H1 (cell line): ENCODE measurements around the gene SYT14. TPM values are rescaled to one million over a fixed set of nuclear protein-coding genes. Genes with fewer than 3 reads are reported as not detected.

Source experiments
- CTCF ChIA-PET: fragments of 300-600 bp; sonication (Branson Sonifier 250); formaldehyde crosslinking; loops from one replicate; lab custom pipeline; 2021; ENCODE audit not compliant: partially characterized antibody; lab: Charles Lee
- POLR2A ChIA-PET: fragments of 300-600 bp; sonication (Branson Sonifier 250); formaldehyde crosslinking; loops from one replicate; lab custom pipeline; 2021; ENCODE audit warnings: inconsistent platforms; ENCODE audit not compliant: partially characterized antibody; lab: Charles Lee
- DNase-seq, 2 experiments: peaks; one replicate each; pipeline versions ENCODE4 v3.0.0 to v3.0.0-alpha.2; 2010 to 2022; ENCODE audit warnings: low spot score in 2 of 2, low read depth in 1 of 2, mixed read lengths in 1 of 2
- FAIRE-seq: peaks from 2 replicates; lab custom pipeline; 2011; peaks lifted over from hg19 to GRCh38; lab: Jason Lieb, UNC
- H2AFZ ChIP-seq: 2 replicates; pipeline ENCODE4 v1.8.1; 2012; ENCODE audit warnings: low read length, inconsistent platforms
- H2AK5ac ChIP-seq: 2 replicates; pipeline ENCODE4 v1.6.1; 2013; ENCODE audit warnings: low read depth, low read length
- H2BK120ac ChIP-seq: replicated peaks from 2 replicates; pipeline ENCODE3; 2013; ENCODE audit warnings: low read depth, low read length, inconsistent platforms
- H2BK12ac ChIP-seq: 2 replicates; pipeline ENCODE4 v1.6.1; 2013; ENCODE audit warnings: low read depth, low read length
- H2BK15ac ChIP-seq: 2 replicates; pipeline ENCODE4 v1.6.1; 2013; ENCODE audit warnings: low read length
- H2BK20ac ChIP-seq: 2 replicates; pipeline ENCODE4 v1.6.1; 2013; ENCODE audit warnings: low read length
- H2BK5ac ChIP-seq: 2 replicates; pipeline ENCODE4 v1.6.1; 2013; ENCODE audit warnings: low read depth, low read length
- H3K14ac ChIP-seq: 2 replicates; pipeline ENCODE4 v1.6.1; 2013; ENCODE audit warnings: inconsistent platforms; ENCODE audit not compliant: insufficient read length
- H3K18ac ChIP-seq: 2 replicates; pipeline ENCODE4 v1.6.1; 2013; ENCODE audit warnings: low read length; ENCODE audit errors: extremely low read depth
- H3K23ac ChIP-seq: 2 replicates; pipeline ENCODE4 v1.6.1; 2013; ENCODE audit warnings: inconsistent platforms; ENCODE audit not compliant: insufficient read length
- H3K23me2 ChIP-seq: 2 replicates; pipeline ENCODE4 v1.6.1; 2013; ENCODE audit warnings: low read depth, low read length
- H3K27ac ChIP-seq: 2 replicates; pipeline ENCODE4 v1.6.1; 2011; ENCODE audit warnings: low read depth, low read length, inconsistent platforms
- H3K27me3 ChIP-seq, 4 experiments: replicated peaks in 1 of 4; 1 replicate in 1 of 4; 2 replicates in 3 of 4; pipeline versions ENCODE4 v1.6.1 to v1.8.1; 2011 to 2013; ENCODE audit warnings: low read length in 3 of 4, mild to moderate bottlenecking in 3 of 4, inconsistent platforms in 2 of 4, mixed read lengths in 2 of 4, moderate library complexity in 1 of 4; ENCODE audit not compliant: control insufficient read depth in 3 of 4, insufficient read depth in 3 of 4; ENCODE audit errors: extremely low read depth in 1 of 4
- H3K36me3 ChIP-seq, 4 experiments: 2 replicates each; pipeline versions ENCODE4 v1.6.1 to v1.8.1; 2011 to 2013; ENCODE audit warnings: mild to moderate bottlenecking in 4 of 4, low read length in 3 of 4, moderate library complexity in 2 of 4, control low read depth in 1 of 4, inconsistent platforms in 1 of 4; ENCODE audit not compliant: insufficient read depth in 4 of 4, control insufficient read depth in 2 of 4
- H3K4ac ChIP-seq: replicated peaks from 2 replicates; pipeline ENCODE3; 2013; ENCODE audit warnings: low read length, low read depth, mixed read lengths, inconsistent platforms; ENCODE audit not compliant: insufficient read length
- H3K4me1 ChIP-seq, 4 experiments: replicated peaks in 1 of 4; 1 replicate in 1 of 4; 2 replicates in 3 of 4; pipeline versions ENCODE4 v1.6.1 to v1.8.1; 2011 to 2013; ENCODE audit warnings: low read length in 3 of 4, inconsistent platforms in 2 of 4, mixed read lengths in 1 of 4; ENCODE audit not compliant: insufficient read depth in 4 of 4, control insufficient read depth in 3 of 4
- H3K4me2 ChIP-seq, 2 experiments: 2 replicates each; pipeline versions ENCODE4 v1.6.1 to v1.8.1; 2011 to 2013; ENCODE audit warnings: low read depth in 2 of 2, low read length in 2 of 2, control low read depth in 1 of 2, inconsistent platforms in 1 of 2, mild to moderate bottlenecking in 1 of 2; ENCODE audit not compliant: insufficient read depth in 1 of 2
- H3K4me3 ChIP-seq, 4 experiments: fragments of 200-600, 300-600 bp in 1 of 4; sonication (generic), shearing (Covaris generic), sonication (Bioruptor Twin) in 1 of 4; 2 replicates each; pipeline versions ENCODE4 v1.5.1 to v1.8.1; 2011 to 2016; ENCODE audit warnings: low read length in 4 of 4, low read depth in 3 of 4, control low read depth in 2 of 4, inconsistent platforms in 2 of 4, mild to moderate bottlenecking in 2 of 4, mixed read lengths in 1 of 4, moderate library complexity in 1 of 4; ENCODE audit not compliant: insufficient read depth in 2 of 4; ENCODE audit errors: extremely low read depth in 1 of 4
- H3K56ac ChIP-seq: replicated peaks from 2 replicates; pipeline ENCODE3; 2013; ENCODE audit warnings: low read depth, mild to moderate bottlenecking, mixed read lengths, low read length, inconsistent platforms; ENCODE audit not compliant: insufficient read length
- H3K79me1 ChIP-seq: 2 replicates; pipeline ENCODE4 v1.6.1; 2013; ENCODE audit warnings: low read depth, low read length, control low read depth
- H3K79me2 ChIP-seq, 2 experiments: 2 replicates each; pipeline versions ENCODE4 v1.6.1 to v1.8.1; 2012 to 2013; ENCODE audit warnings: low read length in 2 of 2, mild to moderate bottlenecking in 2 of 2, inconsistent platforms in 1 of 2; ENCODE audit not compliant: insufficient read depth in 2 of 2, control insufficient read depth in 1 of 2
- H3K9ac ChIP-seq, 4 experiments: replicated peaks in 1 of 4; 1 replicate in 1 of 4; 2 replicates in 3 of 4; pipeline versions ENCODE4 v1.6.1 to v1.8.1; 2011 to 2013; ENCODE audit warnings: low read depth in 3 of 4, low read length in 3 of 4, control low read depth in 2 of 4, mild to moderate bottlenecking in 2 of 4, moderate library complexity in 2 of 4, inconsistent platforms in 1 of 4; ENCODE audit errors: extremely low read depth in 1 of 4
- H3K9me3 ChIP-seq, 2 experiments: 2 replicates each; pipeline versions ENCODE4 v1.6.1 to v1.8.1; 2012 to 2013; ENCODE audit warnings: mild to moderate bottlenecking in 2 of 2, moderate library complexity in 2 of 2, control low read depth in 1 of 2, inconsistent platforms in 1 of 2, low read depth in 1 of 2, low read length in 1 of 2, mixed read lengths in 1 of 2; ENCODE audit not compliant: insufficient read depth in 2 of 2
- H4K20me1 ChIP-seq, 2 experiments: replicated peaks in 1 of 2; 2 replicates each; pipeline versions ENCODE3 to v1.8.1; 2011 to 2013; ENCODE audit warnings: inconsistent platforms in 2 of 2, low read length in 2 of 2, mild to moderate bottlenecking in 1 of 2; ENCODE audit not compliant: insufficient read depth in 2 of 2, control insufficient read depth in 1 of 2
- H4K5ac ChIP-seq: 2 replicates; pipeline ENCODE4 v1.6.1; 2013; ENCODE audit warnings: low read length, low read depth, mixed read lengths, inconsistent platforms; ENCODE audit not compliant: insufficient read length
- H4K8ac ChIP-seq: 2 replicates; pipeline ENCODE4 v1.8.0; 2013; ENCODE audit warnings: mild to moderate bottlenecking, moderate library complexity, low read length, inconsistent platforms; ENCODE audit not compliant: insufficient read depth; ENCODE audit errors: extremely low read depth
- H4K91ac ChIP-seq: replicated peaks from 2 replicates; pipeline ENCODE3; 2013; ENCODE audit warnings: low read length, mixed read lengths, inconsistent platforms; ENCODE audit not compliant: insufficient read length
- CBX8 ChIP-seq: fragments of 300-800, 300-1000 bp; sonication (generic); IDR thresholded peaks from 2 replicates; pipeline ENCODE4 v1.7.1; 2016; ENCODE audit warnings: low read depth, low read length, borderline replicate concordance
- SP1 ChIP-seq: IDR thresholded peaks from 2 replicates; pipeline ENCODE4 v1.6.1; 2011; ENCODE audit warnings: low read depth, low read length
- WGBS, 2 experiments: shearing (Covaris generic) in 1 of 2; methylation state at CpG; one replicate each; pipeline versions ENCODE4 v1.1.6 to v1.1.7; 2013 to 2015; ENCODE audit warnings: low lambda C conversion rate in 2 of 2, mixed read lengths in 2 of 2, inconsistent platforms in 1 of 2, low coverage in 1 of 2, missing lambda C conversion rate in 1 of 2; ENCODE audit not compliant: insufficient replicate concordance in 2 of 2, insufficient coverage in 1 of 2, insufficient read length in 1 of 2; ENCODE audit errors: extremely low coverage in 1 of 2, missing lambda C conversion rate in 1 of 2; 5-methylcytosine and 5-hydroxymethylcytosine counted together
- polyA plus RNA-seq, 7 experiments: library from polyadenylated mRNA; depleted of rRNA in 3 of 7; stranded (reverse) in 5 of 7; unstranded in 2 of 7; fragments of >200 nt in 5 of 7; fragments of 200-250 nt in 2 of 7; gene quantifications; 1 replicate in 5 of 7; 2 replicates in 1 of 7; 4 replicates in 1 of 7; pipeline versions ENCODE4 v1.2.1 to v1.2.3, GENCODE V29; 2011 to 2013; ENCODE audit warnings: missing spikeins in 2 of 7, mixed read lengths in 2 of 7
- total RNA-seq: library from RNA; stranded (reverse); fragmentation: NEBNext Ultra II Directional; extraction: Animal tissue kit (Norgen Biotek cat#: 25700); gene quantifications from 2 replicates; pipeline ENCODE4 v1.2.1, GENCODE V29; 2021
- TF ChIP-seq, protein P1 (sequence below), 3 experiments: IDR thresholded peaks; 1 replicate in 2 of 3; 2 replicates in 1 of 3; pipeline versions ENCODE4 v1.5.1 to v1.6.1; 2011; ENCODE audit warnings: low read length in 3 of 3, mild to moderate bottlenecking in 3 of 3, inconsistent platforms in 2 of 3, low read depth in 1 of 3, moderate library complexity in 1 of 3; ENCODE audit not compliant: insufficient read depth in 1 of 3; ENCODE audit errors: control extremely low read depth in 1 of 3

The SYT14 gene
- total and polyA plus RNA-seq, 2 of the 8 experiments (the other 6 are each of a cell fraction or from before 2014, with no cell fraction given), result 2.3 to 18.4 TPM

DNA sequence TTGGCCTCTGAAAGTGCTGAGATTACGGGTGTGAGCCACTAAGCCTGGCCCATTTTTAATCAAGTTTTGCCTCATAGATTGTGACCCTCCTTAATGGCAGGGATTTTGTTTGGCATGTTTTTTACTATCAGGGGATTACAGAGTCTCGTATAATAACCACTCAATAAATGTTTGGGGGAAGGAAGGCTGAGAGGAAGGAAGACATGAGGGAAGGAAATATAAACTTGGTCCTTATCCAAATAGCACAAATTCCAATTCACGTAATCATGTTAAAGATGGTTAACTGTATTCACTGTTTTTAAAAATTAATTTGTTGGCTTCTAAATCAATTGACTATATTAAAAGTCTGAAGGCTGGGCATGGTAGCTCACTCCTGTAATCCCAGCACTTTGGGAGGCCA, 263.7 kb downstream of the SYT14 start:
- DNase-seq (no peak), FAIRE-seq (no peak)
- H4K5ac ChIP-seq, result no peak overlapping the region
- no peak overlapping the region for H3K4ac ChIP-seq
- no peak overlapping the region for H2BK15ac ChIP-seq
- no peak overlapping the region for H3K23ac ChIP-seq
- H3K27ac ChIP-seq, result no peak overlapping the region
- no peak overlapping the region for H2BK20ac ChIP-seq
- H3K56ac ChIP-seq, result no peak overlapping the region
- H3K9me3 ChIP-seq, result no peaks in the 10 kb centered on the region; a peak in 1 of 4 replicates
- H3K27me3 ChIP-seq, result no peaks in the 10 kb centered on the region
- 89% methylated on average over 3 of the region's 3 CpGs; no CpG with 5 or more reads in 1 of the 2 experiments for WGBS, 2 experiments
- H3K23me2 ChIP-seq, result no peaks in the 10 kb centered on the region
- H3K14ac ChIP-seq, result no peak overlapping the region
- H4K20me1 ChIP-seq, result no peaks in the 10 kb centered on the region
- no peaks in the 10 kb centered on the region for H3K4me1 ChIP-seq
- H4K91ac ChIP-seq, result no peak overlapping the region
- H3K4me3 ChIP-seq, result no peak overlapping the region
- H4K8ac ChIP-seq, result no peak overlapping the region
- ChIA-PET CTCF (no interaction called here), POLR2A (no interaction called here)
- no peaks in the 10 kb centered on the region for H3K79me1 ChIP-seq
- H3K36me3 ChIP-seq, result no peaks in the 10 kb centered on the region
- H2BK5ac ChIP-seq, result no peak overlapping the region
- H3K4me2 ChIP-seq, result no peak overlapping the region
- no peak overlapping the region for H3K9ac ChIP-seq
- no peak overlapping the region for H2BK120ac ChIP-seq
- no peaks in the 10 kb centered on the region for H3K79me2 ChIP-seq
- H2AFZ ChIP-seq, result no peak overlapping the region
- TF ChIP-seq, protein P1, sequence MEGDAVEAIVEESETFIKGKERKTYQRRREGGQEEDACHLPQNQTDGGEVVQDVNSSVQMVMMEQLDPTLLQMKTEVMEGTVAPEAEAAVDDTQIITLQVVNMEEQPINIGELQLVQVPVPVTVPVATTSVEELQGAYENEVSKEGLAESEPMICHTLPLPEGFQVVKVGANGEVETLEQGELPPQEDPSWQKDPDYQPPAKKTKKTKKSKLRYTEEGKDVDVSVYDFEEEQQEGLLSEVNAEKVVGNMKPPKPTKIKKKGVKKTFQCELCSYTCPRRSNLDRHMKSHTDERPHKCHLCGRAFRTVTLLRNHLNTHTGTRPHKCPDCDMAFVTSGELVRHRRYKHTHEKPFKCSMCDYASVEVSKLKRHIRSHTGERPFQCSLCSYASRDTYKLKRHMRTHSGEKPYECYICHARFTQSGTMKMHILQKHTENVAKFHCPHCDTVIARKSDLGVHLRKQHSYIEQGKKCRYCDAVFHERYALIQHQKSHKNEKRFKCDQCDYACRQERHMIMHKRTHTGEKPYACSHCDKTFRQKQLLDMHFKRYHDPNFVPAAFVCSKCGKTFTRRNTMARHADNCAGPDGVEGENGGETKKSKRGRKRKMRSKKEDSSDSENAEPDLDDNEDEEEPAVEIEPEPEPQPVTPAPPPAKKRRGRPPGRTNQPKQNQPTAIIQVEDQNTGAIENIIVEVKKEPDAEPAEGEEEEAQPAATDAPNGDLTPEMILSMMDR (IDR thresholded peaks at IDR 0.05; ENCODE audit: control extremely low read depth in 1 of 3, insufficient read depth in 1 of 3, low read depth in 1 of 3, low read length in 3 of 3), result no peak
- no peak for TF ChIP-seq SP1
- TF ChIP-seq CBX8, result no peak
- H2AK5ac ChIP-seq, result no peak overlapping the region
- no peak overlapping the region for H3K18ac ChIP-seq
- H2BK12ac ChIP-seq, result no peak overlapping the region
